Cardiac septum (tissue), 1 donor: ENCODE data around the gene MYEOV. TPM values are rescaled to one million over a fixed set of nuclear protein-coding genes. Genes with fewer than 3 reads are reported as not detected.

Source experiments
- DNase-seq: peaks from one replicate; pipeline ENCODE4 v3.0.0-alpha.2; 2020; ENCODE audit warnings: low spot score
- intact Hi-C: fragments of 100-400 bp; cut with DNase I; formaldehyde crosslinking; loops from one replicate; pipeline ENCODE4 v1.14.0; 2022
- total RNA-seq: library from RNA; stranded (reverse); fragmentation: NEBNext Ultra II Directional; extraction: Animal tissue kit (Norgen Biotek cat#: 25700); gene quantifications from one replicate; pipeline ENCODE4 v1.2.1, GENCODE V29; 2021
- donor health status: DM: no; HTN: no; CAD: no.

The MYEOV gene
- total RNA-seq, 1 donor from 2014 or later, result not detected

- intact Hi-C loops, result no loop called here
- DNase-seq, result no peak
Observed at GRCh38 chr11:69284081-69284511, 9.9 kb upstream of the MYEOV start.

GRCh38 chr11:69285091-69285490 lies 8.9 kb upstream of the MYEOV start:
- DNase-seq, result no peak
- intact Hi-C loops, result no loop called here

GRCh38 chr11:69285766-69286165 lies 8.2 kb upstream of the MYEOV start:
- intact Hi-C loops, result no loop called here

GRCh38 chr11:69286374-69287371 lies 7.3 kb upstream of the MYEOV start:
- no peak for DNase-seq
- intact Hi-C loops, result no loop called here

More at GRCh38 chr11:69285766-69286165, 8.2 kb upstream of the MYEOV start:
- no peak for DNase-seq

- intact Hi-C loops, result no loop called here
- DNase-seq, result no peak
Observed at GRCh38 chr11:69287968-69288882, 5.7 kb upstream of the MYEOV start.

GRCh38 chr11:69288883-69289242 lies 5.1 kb upstream of the MYEOV start:
- intact Hi-C loops, result no loop called here
- no peak for DNase-seq

GRCh38 chr11:69290806-69291205 lies 3.1 kb upstream of the MYEOV start:
- no peak for DNase-seq
- intact Hi-C loops, result no loop called here

GRCh38 chr11:69291459-69292110 lies 2.4 kb upstream of the MYEOV start:
- no peak for DNase-seq
- intact Hi-C loops, result no loop called here

- intact Hi-C loops, result no loop called here
- DNase-seq, result no peak
Observed at GRCh38 chr11:69292221-69292648, 1.7 kb upstream of the MYEOV start.

- DNase-seq, result no peak
- intact Hi-C loops, result no loop called here
Observed at GRCh38 chr11:69293087-69293486, 868 bp upstream of the MYEOV start.

- DNase-seq, result no peak
- intact Hi-C loops, result loop anchor here (5.0 kb wide), 2 partner anchors 172 to 192 kb away; no protein-coding TSS in a partner anchor
Observed at GRCh38 chr11:69294571-69295078, 670 bp downstream of the MYEOV start.

GRCh38 chr11:69295079-69295994 lies 1.4 kb downstream of the MYEOV start:
- intact Hi-C loops, result loop anchor here (5.0 kb wide), 2 partner anchors 173 to 193 kb away; no protein-coding TSS in a partner anchor
- DNase-seq, result no peak

- intact Hi-C loops, result loop anchor here (2.0 to 5.0 kb wide), 5 partner anchors 121 to 343 kb away; no protein-coding TSS in a partner anchor
- no peak for DNase-seq
Observed at GRCh38 chr11:69295995-69296889, 2.3 kb downstream of the MYEOV start.

GRCh38 chr11:69296890-69297786 lies 3.2 kb downstream of the MYEOV start:
- peak; percentile 95 for DNase-seq
- intact Hi-C loops, result loop anchor here (1.0 to 5.0 kb wide), 6 partner anchors 120 to 342 kb away; no protein-coding TSS in a partner anchor

- no peak for DNase-seq
- intact Hi-C loops, result loop anchor here (1.0 to 5.0 kb wide), 6 partner anchors 119 to 341 kb away; no protein-coding TSS in a partner anchor
Observed at GRCh38 chr11:69297787-69298266, 3.9 kb downstream of the MYEOV start.
